MV-4-11 (cell line): ENCODE measurements around the gene KCNH1.

Experiments
- DNase-seq: peaks from one replicate; lab custom pipeline; 2025; lab: John Stamatoyannopoulos, UW

The KCNH1 gene

DNA sequence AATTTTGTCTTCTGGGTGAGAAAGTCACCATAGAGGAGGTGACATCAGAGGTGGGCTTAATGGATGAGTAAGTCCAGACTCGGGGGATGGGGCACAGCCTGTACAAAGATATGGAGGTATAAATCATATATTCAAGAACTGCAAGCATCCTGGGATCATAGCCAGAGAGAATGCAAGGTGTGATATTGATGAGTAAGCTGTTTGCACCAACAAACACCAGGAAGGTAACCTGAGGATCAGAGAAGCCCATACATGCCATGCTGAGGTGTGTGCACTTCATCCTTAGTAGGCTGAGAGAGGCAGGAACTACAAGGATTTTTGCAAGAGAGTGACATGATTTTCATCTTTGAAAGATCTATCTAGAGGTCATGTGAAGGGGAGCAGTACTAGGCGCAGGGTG is 498.8 kb downstream of the KCNH1 start:
- DNase-seq: no peak

DNA sequence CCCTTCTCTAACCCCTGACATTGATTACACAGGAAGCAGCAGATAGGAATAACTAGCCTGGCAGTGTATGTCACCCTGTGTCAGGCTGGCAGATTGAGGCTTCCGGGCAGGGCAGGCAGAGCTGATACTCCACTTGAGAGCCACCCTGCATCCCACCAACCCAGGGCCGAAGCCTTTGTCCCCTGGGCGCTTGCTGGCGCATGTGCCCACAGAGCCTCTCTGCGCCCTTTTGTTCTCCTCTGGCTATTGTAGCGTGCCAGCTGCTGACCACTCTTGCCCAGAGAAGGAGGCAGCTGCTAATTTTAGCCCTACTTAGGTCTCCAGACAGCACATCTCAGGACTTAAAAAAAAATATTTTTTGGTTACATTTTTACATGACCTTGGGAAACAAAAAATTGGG is 500.3 kb downstream of the KCNH1 start:
- no peak for DNase-seq

DNA sequence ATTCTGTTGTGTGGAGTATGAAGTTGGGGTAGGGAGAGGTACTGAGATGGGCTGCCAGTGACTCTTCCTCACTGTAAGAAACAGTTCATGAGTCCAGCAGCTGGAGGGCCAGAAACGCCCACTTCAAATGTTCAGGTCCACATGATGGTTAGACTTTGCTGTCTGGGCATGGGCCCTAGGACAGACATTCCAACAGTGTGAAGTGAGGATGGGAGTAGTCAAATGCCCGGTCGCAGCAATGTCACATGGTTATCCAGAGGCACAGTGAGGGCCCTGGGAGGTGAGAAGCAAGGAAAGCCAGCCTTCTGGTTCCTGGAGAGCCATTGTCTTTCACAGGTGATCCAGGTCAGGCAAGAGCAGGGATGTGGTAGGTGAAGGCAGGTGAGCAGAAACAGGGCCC is 500.8 kb downstream of the KCNH1 start:
- no peak for DNase-seq

DNA sequence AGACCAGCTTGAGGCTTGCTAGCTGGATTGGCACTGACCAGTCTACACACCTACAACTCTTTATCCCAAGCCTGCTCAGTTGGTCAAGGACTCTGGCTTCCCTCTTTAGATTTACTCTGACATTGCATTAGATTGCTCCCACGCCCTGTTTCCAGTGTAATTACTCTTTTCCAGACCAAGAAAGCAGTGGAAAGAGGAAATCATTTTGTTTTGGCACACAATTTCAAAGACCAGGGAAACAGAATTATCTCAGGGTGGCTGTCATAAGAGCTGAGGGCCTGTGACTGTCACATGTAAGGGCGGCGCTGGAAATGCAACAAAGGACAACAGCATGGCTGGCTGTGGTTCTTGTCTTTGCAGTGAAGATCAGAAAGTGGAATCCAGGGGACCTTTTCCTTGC is 502.5 kb downstream of the KCNH1 start:
- no peak for DNase-seq

DNA sequence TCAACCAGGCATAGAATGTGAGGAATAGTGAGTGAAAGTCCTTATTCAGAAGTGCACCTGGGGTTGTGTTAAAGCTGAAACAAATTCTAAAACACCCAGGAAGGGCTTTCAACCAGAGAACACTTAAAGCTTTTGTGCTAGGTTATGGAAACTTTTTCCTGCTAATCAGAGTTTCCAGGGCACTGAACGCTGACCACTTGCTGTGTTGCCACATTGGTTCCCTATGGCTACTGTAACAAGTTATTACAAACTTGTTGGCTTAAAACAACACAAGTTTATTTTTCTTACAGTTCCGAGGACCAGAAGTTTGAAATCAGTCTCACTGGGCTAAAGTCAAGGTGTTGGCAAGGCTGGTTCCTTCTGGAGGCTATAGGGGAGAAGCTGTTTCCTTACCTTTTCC is 504.7 kb downstream of the KCNH1 start:
- no peak for DNase-seq

DNA sequence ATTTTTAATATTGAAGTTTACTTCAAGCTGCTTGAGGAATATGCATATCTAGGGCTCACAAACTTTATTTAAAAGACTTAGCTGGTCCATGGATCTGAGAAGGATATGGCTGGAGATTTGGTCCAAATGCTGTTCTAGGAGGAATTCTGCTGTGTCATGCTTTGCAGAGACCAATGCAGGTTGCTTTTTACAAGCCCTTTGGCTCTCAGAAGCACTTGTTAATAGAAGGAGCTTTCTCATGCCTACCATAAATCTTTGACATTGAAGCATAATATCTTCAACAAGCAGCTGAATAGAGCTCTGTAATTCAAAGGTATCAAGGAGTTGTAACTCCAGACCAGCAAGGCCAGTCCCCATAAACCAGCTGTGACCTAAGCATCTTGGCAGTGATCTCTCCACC is 506.2 kb downstream of the KCNH1 start:
- DNase-seq: no peak
